Esophagus squamous epithelium (tissue), 4 donors: ENCODE results near the gene PCSK4.

Experiments used
- POLR2A ChIP-seq, 4 donors: fragments of 450-650 bp; IDR thresholded peaks; one replicate each; pipeline ENCODE4 v1.6.1; 2017; ENCODE audit warnings: antibody characterized with exemption in 4 of 4, mild to moderate bottlenecking in 4 of 4, moderate library complexity in 3 of 4
- TF ChIP-seq, protein P1 (sequence below), 6 experiments: fragments of 450-650 bp in 4 of 6; fragments of 200-600 bp in 2 of 6; sonication (generic) in 2 of 6; IDR thresholded peaks; one replicate each; pipeline ENCODE4 v1.5.1; 2016 to 2019; ENCODE audit warnings: antibody characterized with exemption in 6 of 6, mild to moderate bottlenecking in 4 of 6, moderate library complexity in 4 of 6

DNA sequence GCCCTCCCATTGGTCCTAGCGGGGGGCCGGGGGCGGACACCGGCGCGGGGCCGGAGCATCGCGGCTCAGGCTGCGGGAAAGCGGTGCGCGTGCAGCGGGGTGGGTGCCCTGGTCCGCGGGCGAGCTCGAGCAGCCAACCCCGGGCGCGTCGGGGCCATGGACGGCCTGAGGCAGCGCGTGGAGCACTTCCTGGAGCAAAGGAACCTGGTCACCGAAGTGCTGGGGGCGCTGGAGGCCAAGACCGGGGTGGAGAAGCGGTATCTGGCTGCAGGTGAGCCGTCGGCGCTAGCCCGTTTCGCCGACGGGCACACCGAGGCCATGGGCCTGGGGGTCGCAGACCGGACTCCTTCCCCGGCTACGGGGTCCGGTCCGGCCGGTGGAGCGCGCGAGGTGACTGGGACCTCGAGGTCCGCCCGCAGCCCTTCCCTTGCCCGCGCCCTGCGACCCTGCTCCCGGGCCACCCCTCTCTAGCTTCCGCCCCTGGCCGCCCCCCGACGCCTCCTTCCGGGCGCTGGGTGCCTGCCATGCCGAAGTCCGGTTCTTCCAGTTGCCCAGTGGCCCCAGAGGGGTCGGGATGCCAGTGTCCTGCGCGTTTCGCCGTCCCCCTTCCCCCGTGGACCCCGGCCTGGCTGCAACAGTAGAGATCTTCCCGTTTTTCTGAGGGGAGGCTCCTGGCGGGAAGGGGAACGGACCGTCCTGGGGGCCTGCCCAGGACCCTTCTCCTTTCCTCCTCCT lies 1.1 kb upstream of the PCSK4 start, which contains the start of gene REEP6:
- TF ChIP-seq, protein P1, sequence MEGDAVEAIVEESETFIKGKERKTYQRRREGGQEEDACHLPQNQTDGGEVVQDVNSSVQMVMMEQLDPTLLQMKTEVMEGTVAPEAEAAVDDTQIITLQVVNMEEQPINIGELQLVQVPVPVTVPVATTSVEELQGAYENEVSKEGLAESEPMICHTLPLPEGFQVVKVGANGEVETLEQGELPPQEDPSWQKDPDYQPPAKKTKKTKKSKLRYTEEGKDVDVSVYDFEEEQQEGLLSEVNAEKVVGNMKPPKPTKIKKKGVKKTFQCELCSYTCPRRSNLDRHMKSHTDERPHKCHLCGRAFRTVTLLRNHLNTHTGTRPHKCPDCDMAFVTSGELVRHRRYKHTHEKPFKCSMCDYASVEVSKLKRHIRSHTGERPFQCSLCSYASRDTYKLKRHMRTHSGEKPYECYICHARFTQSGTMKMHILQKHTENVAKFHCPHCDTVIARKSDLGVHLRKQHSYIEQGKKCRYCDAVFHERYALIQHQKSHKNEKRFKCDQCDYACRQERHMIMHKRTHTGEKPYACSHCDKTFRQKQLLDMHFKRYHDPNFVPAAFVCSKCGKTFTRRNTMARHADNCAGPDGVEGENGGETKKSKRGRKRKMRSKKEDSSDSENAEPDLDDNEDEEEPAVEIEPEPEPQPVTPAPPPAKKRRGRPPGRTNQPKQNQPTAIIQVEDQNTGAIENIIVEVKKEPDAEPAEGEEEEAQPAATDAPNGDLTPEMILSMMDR (IDR thresholded peaks at IDR 0.05): no peak
- TF ChIP-seq POLR2A (IDR thresholded peaks at IDR 0.05): peak in 2 of 4 donors; percentile 14 to 52
